AG09319 (cell line): ENCODE results near the gene LCN12.

ENCODE experiments used
- DNase-seq: peaks from one replicate; pipeline ENCODE4 v3.0.0-alpha.2; 2010; ENCODE audit warnings: low read depth; ENCODE audit errors: extremely low read depth
- TF ChIP-seq, protein P1 (sequence below): IDR thresholded peaks from 2 replicates; pipeline ENCODE4 v1.5.1; 2011; ENCODE audit warnings: low read depth, mild to moderate bottlenecking, inconsistent platforms, low read length, moderate library complexity

The LCN12 gene

DNA sequence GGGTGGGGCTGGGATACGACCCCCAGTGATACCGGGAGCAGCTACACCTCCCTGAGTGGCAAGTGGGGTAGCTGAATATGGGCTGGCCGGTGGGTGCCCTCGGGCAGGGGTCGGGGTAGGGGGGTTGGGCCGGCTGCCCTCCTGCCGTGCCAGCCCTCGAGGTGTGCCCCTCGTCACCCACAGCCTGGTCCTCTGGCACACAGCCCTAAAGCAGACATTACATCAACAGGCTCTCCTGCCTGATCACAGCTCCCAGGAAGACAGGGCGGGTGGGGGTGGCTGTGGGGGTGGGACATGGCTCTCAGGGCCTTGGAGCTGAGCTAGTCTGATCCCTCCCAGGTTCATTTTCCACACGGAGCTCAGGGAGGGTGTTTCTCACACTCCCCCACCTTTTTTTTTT lies 30.8 kb upstream of the LCN12 start:
- DNase-seq: no peak

GRCh38 chr9:136921718-136922117 lies 30.4 kb upstream of the LCN12 start:
- TF ChIP-seq, protein P1, sequence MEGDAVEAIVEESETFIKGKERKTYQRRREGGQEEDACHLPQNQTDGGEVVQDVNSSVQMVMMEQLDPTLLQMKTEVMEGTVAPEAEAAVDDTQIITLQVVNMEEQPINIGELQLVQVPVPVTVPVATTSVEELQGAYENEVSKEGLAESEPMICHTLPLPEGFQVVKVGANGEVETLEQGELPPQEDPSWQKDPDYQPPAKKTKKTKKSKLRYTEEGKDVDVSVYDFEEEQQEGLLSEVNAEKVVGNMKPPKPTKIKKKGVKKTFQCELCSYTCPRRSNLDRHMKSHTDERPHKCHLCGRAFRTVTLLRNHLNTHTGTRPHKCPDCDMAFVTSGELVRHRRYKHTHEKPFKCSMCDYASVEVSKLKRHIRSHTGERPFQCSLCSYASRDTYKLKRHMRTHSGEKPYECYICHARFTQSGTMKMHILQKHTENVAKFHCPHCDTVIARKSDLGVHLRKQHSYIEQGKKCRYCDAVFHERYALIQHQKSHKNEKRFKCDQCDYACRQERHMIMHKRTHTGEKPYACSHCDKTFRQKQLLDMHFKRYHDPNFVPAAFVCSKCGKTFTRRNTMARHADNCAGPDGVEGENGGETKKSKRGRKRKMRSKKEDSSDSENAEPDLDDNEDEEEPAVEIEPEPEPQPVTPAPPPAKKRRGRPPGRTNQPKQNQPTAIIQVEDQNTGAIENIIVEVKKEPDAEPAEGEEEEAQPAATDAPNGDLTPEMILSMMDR: no peak
- no peak for DNase-seq

More for the DNA sequence above, 30.8 kb upstream of the LCN12 start:
- TF ChIP-seq, protein P1: no peak

DNA sequence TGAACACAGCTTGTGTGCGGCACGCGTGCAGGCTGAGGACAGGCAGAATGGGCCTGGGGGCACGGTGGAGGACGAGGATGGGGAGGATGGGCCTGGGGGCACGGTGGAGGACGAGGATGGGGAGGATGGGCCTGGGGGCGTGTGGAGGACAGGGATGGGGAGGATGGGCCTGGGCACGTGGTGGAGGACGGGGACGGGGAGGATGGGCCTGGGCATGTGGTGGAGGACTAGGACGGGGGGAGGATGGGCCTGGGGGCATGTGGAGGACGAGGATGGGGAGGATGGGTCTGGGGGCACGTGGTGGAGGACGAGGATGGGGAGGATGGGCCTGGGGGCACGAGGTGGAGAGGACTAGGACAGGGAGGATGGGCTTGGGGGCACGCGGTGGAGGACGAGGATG lies 29.5 kb upstream of the LCN12 start:
- TF ChIP-seq, protein P1: no peak
- DNase-seq: no peak

DNA sequence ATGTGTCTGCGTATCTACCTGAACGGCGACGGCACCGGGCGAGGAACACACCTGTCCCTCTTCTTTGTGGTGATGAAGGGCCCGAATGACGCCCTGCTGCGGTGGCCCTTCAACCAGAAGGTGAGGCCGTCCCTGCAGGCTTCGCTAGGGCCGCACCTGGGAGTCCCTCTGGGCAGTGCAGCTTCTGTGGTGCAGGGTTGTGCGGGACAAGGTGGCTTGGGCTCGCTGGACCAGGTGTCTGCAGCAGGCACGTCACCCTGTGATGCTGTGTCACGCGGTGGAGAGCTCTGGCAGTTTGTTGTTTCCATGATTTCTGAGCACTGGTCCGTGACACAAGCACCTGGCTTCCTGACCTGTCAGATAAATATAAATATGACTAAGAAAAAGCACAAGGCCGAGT lies 28.2 kb upstream of the LCN12 start:
- DNase-seq: no peak
- TF ChIP-seq, protein P1: no peak

DNA sequence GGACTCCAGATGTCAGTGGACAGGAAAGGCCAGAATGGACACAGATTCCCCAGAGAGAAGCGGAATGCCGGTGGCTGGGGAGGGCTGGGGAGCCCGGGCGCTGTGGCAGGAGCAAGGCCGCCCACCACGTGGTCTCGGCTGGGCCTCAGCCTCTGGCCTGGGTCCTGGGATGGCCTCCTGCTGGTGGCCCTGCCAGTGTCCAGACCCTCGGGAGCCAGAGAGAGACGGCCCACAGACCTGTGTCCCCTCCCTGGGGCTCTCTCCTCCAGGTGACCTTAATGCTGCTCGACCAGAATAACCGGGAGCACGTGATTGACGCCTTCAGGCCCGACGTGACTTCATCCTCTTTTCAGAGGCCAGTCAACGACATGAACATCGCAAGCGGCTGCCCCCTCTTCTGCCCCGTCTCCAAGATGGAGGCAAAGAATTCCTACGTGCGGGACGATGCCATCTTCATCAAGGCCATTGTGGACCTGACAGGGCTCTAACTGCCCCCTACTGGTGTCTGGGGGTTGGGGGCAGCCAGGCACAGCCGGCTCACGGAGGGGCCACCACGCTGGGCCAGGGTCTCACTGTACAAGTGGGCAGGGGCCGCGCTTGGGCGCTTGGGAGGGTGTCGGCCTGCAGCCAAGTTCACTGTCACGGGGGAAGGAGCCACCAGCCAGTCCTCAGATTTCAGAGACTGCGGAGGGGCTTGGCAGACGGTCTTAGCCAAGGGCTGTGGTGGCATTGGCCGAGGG lies 26.5 kb upstream of the LCN12 start:
- TF ChIP-seq, protein P1: no peak
- no peak for DNase-seq

- TF ChIP-seq, protein P1: no peak; the same call in none of the 2 replicates
- DNase-seq: no peak
These were observed 25.8 kb upstream of the LCN12 start for GRCh38 chr9:136926154-136926704.

GRCh38 chr9:136926749-136927148 lies 25.3 kb upstream of the LCN12 start:
- TF ChIP-seq, protein P1: no peak
- DNase-seq: no peak
